HepG2 (cell line): Measurements from ENCODE around the gene MICALL2. TPM values are rescaled to one million over a fixed set of nuclear protein-coding genes. Genes with fewer than 3 reads are reported as not detected.

Source experiments
- ATAC-seq: fragments of 200-7000 bp; cut with Tn5 transposase; 3 replicates; pipeline ENCODE4 v1.9.1; 2020; ENCODE audit warnings: mild to moderate bottlenecking, moderate library complexity
- BruUV-seq: library from RNA; stranded (reverse); fragments of 400-500 nt; replicated peaks from 2 replicates; lab custom pipeline; 2021; lab: Mats Ljungman, UMichigan
- CTCF ChIA-PET: fragments of 300-600 bp; formaldehyde crosslinking; extraction: SDS; loops from one replicate; lab custom pipeline; 2021; ENCODE audit warnings: low total read pairs, inconsistent platforms, low intra/inter-chr PET ratio; lab: Yijun Ruan, JAX
- POLR2A ChIA-PET: fragments of 350-600 bp; sonication (Branson Sonifier 250); formaldehyde crosslinking; loops from one replicate; lab custom pipeline; 2020; ENCODE audit warnings: antibody characterized with exemption, inconsistent platforms; lab: Yijun Ruan, JAX
- DNase-seq: peaks from one replicate; pipeline ENCODE4 v3.0.0-alpha.2; 2015; ENCODE audit warnings: low spot score
- FAIRE-seq: peaks from 3 replicates; lab custom pipeline; 2011; peaks lifted over from hg19 to GRCh38; lab: Jason Lieb, UNC
- H2AFZ ChIP-seq: one replicate; pipeline ENCODE4 v1.6.1; 2011; ENCODE audit warnings: low read length, inconsistent platforms
- H3K27ac ChIP-seq: fragments of 300-600 bp; 3 replicates; pipeline ENCODE4 v1.8.0; 2011; ENCODE audit warnings: mixed run types, mild to moderate bottlenecking, mixed read lengths, low read length, inconsistent platforms; ENCODE audit not compliant: insufficient read depth; ENCODE audit errors: extremely low read length
- H3K27me3 ChIP-seq, 2 experiments: fragments of 200-600 bp in 1 of 2; 2 replicates in 1 of 2; 3 replicates in 1 of 2; pipeline versions ENCODE4 v1.6.0 to v1.8.0; 2011; ENCODE audit warnings: low read length in 2 of 2, mild to moderate bottlenecking in 2 of 2, moderate library complexity in 2 of 2, inconsistent platforms in 1 of 2; ENCODE audit not compliant: insufficient read depth in 2 of 2, control insufficient read depth in 1 of 2
- H3K36me3 ChIP-seq, 2 experiments: fragments of 200-600 bp in 1 of 2; replicated peaks in 1 of 2; 2 replicates in 1 of 2; 3 replicates in 1 of 2; pipeline versions ENCODE4 v1.5.1 to v1.8.0; 2011; ENCODE audit warnings: low read length in 2 of 2, inconsistent platforms in 1 of 2; ENCODE audit not compliant: insufficient read depth in 2 of 2, control insufficient read depth in 1 of 2
- H3K4me1 ChIP-seq: 2 replicates; pipeline ENCODE4 v1.5.1; 2012; ENCODE audit warnings: low read length, inconsistent platforms; ENCODE audit not compliant: insufficient read depth
- H3K4me2 ChIP-seq: 2 replicates; pipeline ENCODE4 v1.6.0; 2011; ENCODE audit warnings: low read depth, low read length, inconsistent platforms
- H3K4me3 ChIP-seq, 3 experiments: fragments of 200-600 bp in 1 of 3; sonication (generic), shearing (Covaris generic) in 1 of 3; replicated peaks in 1 of 3; 2 replicates each; pipeline ENCODE4 v1.5.1; 2011 to 2016; ENCODE audit warnings: low read length in 3 of 3, inconsistent platforms in 2 of 3, low read depth in 2 of 3, mild to moderate bottlenecking in 2 of 3, control low read depth in 1 of 3, mixed read lengths in 1 of 3; ENCODE audit not compliant: insufficient read depth in 1 of 3
- H3K79me2 ChIP-seq: one replicate; pipeline ENCODE4 v1.6.1; 2011; ENCODE audit warnings: low read length, inconsistent platforms; ENCODE audit not compliant: insufficient read depth
- H3K9ac ChIP-seq: 2 replicates; pipeline ENCODE4 v1.6.0; 2011; ENCODE audit warnings: mild to moderate bottlenecking, low read depth, low read length, inconsistent platforms; ENCODE audit not compliant: insufficient read depth
- H3K9me3 ChIP-seq: 2 replicates; pipeline ENCODE4 v1.5.1; 2012; ENCODE audit warnings: mild to moderate bottlenecking, low read length
- H4K20me1 ChIP-seq: 2 replicates; pipeline ENCODE4 v1.6.0; 2011; ENCODE audit warnings: inconsistent platforms, mild to moderate bottlenecking, low read length, moderate library complexity; ENCODE audit not compliant: insufficient read depth
- AGO2 ChIP-seq: fragments of 200-400 bp; formaldehyde crosslinking; optimal IDR thresholded peaks from 2 replicates; pipeline ENCODE3; 2017; ENCODE audit warnings: mild to moderate bottlenecking, low read depth, low read length, moderate library complexity
- RARA ChIP-seq: IDR thresholded peaks from 2 replicates; pipeline ENCODE4 v1.6.1; 2016; ENCODE audit warnings: missing genetic modification reagents, missing compliant biosample characterization
- ZNF557 ChIP-seq: sonication (generic); formaldehyde crosslinking; IDR thresholded peaks from 2 replicates; pipeline ENCODE4 v1.4.0; 2020; ENCODE audit warnings: missing genetic modification reagents
- ZNF563 ChIP-seq: sonication (generic); formaldehyde crosslinking; IDR thresholded peaks from 2 replicates; pipeline ENCODE4 v1.8.0; 2022; ENCODE audit warnings: mild to moderate bottlenecking, moderate library complexity, missing genetic modification reagents
- WGBS: methylation state at CpG from one replicate; pipeline ENCODE4 v1.1.6; 2017; ENCODE audit warnings: low lambda C conversion rate; 5-methylcytosine and 5-hydroxymethylcytosine counted together
- in situ Hi-C: cut with HindIII; loops from 2 replicates; pipeline ENCODE4 v1.10.0; 2017; ENCODE audit warnings: low pct_unique_long_range_greater_than_20kb; ENCODE audit not compliant: extremely low pct_ligation_motif_present
- intact Hi-C: fragments of 100-400 bp; cut with micrococcal nuclease; formaldehyde crosslinking; loops from one replicate; pipeline ENCODE4 v1.10.0; 2022; ENCODE audit not compliant: unreplicated experiment
- polyA plus RNA-seq, 8 experiments: library from polyadenylated mRNA; depleted of rRNA in 3 of 8; stranded (reverse) in 7 of 8; unstranded in 1 of 8; fragments of >200 nt; fragmentation: Illumina TruSeq in 4 of 8; extraction: Trizol in 4 of 8; gene quantifications; 2 replicates each; pipeline versions ENCODE4 v1.2.1 to v1.2.3, GENCODE V29; 2011 to 2016; ENCODE audit warnings: low read depth in 4 of 8, missing spikeins in 1 of 8, mixed read lengths in 1 of 8; ENCODE audit not compliant: insufficient read depth in 1 of 8
- total RNA-seq, 5 experiments: library from RNA; depleted of rRNA; stranded (reverse); fragments of >200 nt; fragmentation: Illumina TruSeq; extraction: Trizol; gene quantifications; 2 replicates each; pipeline ENCODE4 v1.2.3, GENCODE V29; 2016; ENCODE audit warnings: low read depth in 1 of 5

The MICALL2 gene
- total and polyA plus RNA-seq, 2 of the 13 experiments (the other 11 are each of a cell fraction or from before 2014, with no cell fraction given): 5.8 to 12.4 TPM

DNA sequence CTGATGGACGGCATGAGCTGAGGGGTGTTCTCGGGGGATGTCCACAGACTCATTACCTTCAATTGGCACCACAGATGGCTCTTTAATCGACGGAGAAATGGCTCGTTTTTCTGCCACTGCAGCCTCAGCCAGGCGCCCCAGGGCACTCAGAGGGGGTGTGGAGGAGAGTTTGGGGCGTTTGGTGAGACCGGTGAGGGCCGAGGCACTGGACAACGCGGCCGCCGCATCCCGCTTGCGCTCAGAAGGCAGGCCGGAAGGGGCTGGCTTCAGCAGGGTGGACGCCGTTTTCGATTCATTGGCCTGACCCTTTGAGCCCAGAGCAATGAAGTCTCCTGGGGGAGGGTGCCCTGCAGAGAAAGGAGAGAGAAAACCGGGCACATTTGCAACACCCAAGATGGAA lies 43.6 kb upstream of the MICALL2 start:
- BruUV-seq: no TSS peak
- no peak for ATAC-seq
- no peak overlapping the region for H2AFZ ChIP-seq
- 79% methylated on average over 18 of the region's 20 CpGs for WGBS
- peak overlapping the region; percentile 100 for H3K4me2 ChIP-seq
- ChIA-PET CTCF (interaction anchor here (2.4 kb wide), 1 partner anchor 54 kb away, joined by 24 read pairs; the partner anchor contains the start of gene TMEM184A), POLR2A (interaction anchor here (1.5 kb wide), 1 partner anchor 13 kb away, joined by 4 read pairs; no protein-coding TSS in a partner anchor)
- FAIRE-seq: no peak
- H3K4me1 ChIP-seq: peaks cover 40% of the 10 kb centered on the region
- H3K4me3 ChIP-seq: peak overlapping the region; percentile 91 to 100 (median 97)
- TF ChIP-seq ZNF563 (CRISPR knock-in tag) (0 out of 2 replicates have a peak, but pooled peaks have one; percentile 5), ZNF557 (CRISPR knock-in tag) (no peak)
- no peaks in the 10 kb centered on the region for H3K9me3 ChIP-seq
- in situ Hi-C loops (loop anchor here (5.0 kb wide), 1 partner anchor 54 kb away; the partner anchor contains the start of gene TMEM184A), intact Hi-C loops (no loop called here)
- H3K27ac ChIP-seq: peak overlapping the region; percentile 55
- H3K9ac ChIP-seq: peak overlapping the region; percentile 90
- H3K27me3 ChIP-seq: no peaks in the 10 kb centered on the region; a peak in 1 of 5 replicates
- H3K36me3 ChIP-seq: peaks cover 18 to 38% of the 10 kb centered on the region in 2 experiments
- no peaks in the 10 kb centered on the region for H4K20me1 ChIP-seq
- no peak for DNase-seq
- peaks cover 26% of the 10 kb centered on the region for H3K79me2 ChIP-seq

DNA sequence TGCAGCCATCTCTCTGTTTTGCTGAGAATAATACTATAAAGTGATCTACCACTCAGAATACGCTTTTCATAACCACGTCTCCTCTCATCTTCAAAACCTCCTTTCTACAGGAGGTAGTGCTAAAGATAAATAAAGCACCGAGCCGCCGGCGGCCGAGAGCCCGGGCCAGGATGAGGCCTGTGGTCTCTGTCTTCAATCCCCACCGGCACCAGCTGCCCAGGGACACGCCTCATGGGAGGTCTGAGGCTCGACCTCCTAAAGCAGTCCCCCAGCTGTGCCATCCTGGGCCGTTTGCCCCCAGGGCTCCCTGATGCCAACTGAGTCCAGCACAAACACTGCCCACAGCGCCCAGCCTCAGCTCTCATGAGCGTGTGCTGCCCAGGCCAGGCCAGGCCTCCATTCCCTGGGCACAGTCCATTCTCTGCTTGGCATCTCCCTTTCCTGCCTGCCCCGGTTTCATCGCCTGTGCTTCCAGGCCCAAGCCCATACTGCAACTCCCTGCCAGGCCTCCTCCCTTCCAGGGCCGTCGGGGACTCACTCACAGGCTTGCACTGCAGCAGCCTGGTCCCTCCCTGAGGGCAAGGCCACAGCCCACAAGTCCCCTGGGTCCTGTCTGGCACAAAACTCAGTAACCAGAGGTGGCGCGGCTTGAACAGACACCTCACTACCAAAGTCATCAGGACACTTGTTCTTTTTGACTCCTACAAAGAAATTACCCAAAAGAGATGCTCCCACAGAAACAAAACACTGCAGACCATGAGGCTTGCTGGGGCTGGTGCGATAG lies 42.4 kb upstream of the MICALL2 start:
- WGBS: 97% methylated on average over 17 of the region's 21 CpGs
- POLR2A ChIA-PET: no interaction called here

More for the DNA sequence above, 42.4 kb upstream of the MICALL2 start:
- TF ChIP-seq AGO2: peak; percentile 46
- no peak for TF ChIP-seq RARA (CRISPR knock-in tag)
- in situ Hi-C loops: loop anchor here (5.0 kb wide), 1 partner anchor 56 kb away; the partner anchor contains the start of gene TMEM184A
- Histone ChIP-seq H3K4me3 (no peak overlapping the region), H4K20me1 (no peaks in the 10 kb centered on the region), H3K36me3 (peaks cover 18 to 48% of the 10 kb centered on the region in 2 experiments), H3K4me2 (no peak overlapping the region), H3K9ac (no peak overlapping the region), H2AFZ (no peak overlapping the region), H3K4me1 (peaks cover 29% of the 10 kb centered on the region), H3K27ac (no peak overlapping the region), H3K79me2 (peaks cover 26% of the 10 kb centered on the region), H3K9me3 (no peaks in the 10 kb centered on the region), H3K27me3 (no peaks in the 10 kb centered on the region; a peak in 1 of 5 replicates)
- no TSS peak for BruUV-seq
- ATAC-seq (no peak), FAIRE-seq (no peak), DNase-seq (no peak)
- CTCF ChIA-PET: no interaction called here
- intact Hi-C loops: no loop called here
